ENCODE measurements around the gene C4BPB. TPM values are rescaled to one million over a fixed set of nuclear protein-coding genes. Genes with fewer than 3 reads are reported as not detected.
A peak's percentile ranks its signal among the peaks of the same experiment; 100 is the strongest.
"Not testable (repeated sequence)": the region's sequence is repeated elsewhere in the genome, so short reads cannot be mapped to it uniquely, and the experiment has no call there.

C4BPB gene
- polyA plus RNA-seq (ENCODE audit: insufficient read length), result 0.50 TPM
- long read RNA-seq, donor 1, result 0 reads
- long read RNA-seq, donor 2, result 0 reads
- long read RNA-seq, donor 3, result 0 reads
- long read RNA-seq, donor 4, result 0 reads
- long read RNA-seq, donor 5, partial matches to known transcripts, result 0 of 1 reads
- long read RNA-seq, donor 5, other reads (novel, unspliced or antisense), result 0 of 1 reads
- long read RNA-seq, donor 6, partial matches to known transcripts, result 0 of 1 reads
- long read RNA-seq, donor 6, other reads (novel, unspliced or antisense), result 0 of 1 reads
- long read RNA-seq, donor 7, result 0 reads
- long read RNA-seq, donor 8, result 0 reads

- no peak for DNase-seq
These were observed at the start of gene C4BPB for GRCh38 chr1:207088701-207089626. C4BPB (plus strand) TSS chr1:207088860; CDS start chr1:207089532, 672 bp downstream.

- DNase-seq, result no peak
These were observed 49.1 kb upstream of the C4BPB start for GRCh38 chr1:207039380-207040180.

- DNase-seq, result no peak
These were observed 48.5 kb upstream of the C4BPB start for GRCh38 chr1:207040181-207040533.

- not testable (repeated sequence) for DNase-seq
These were observed 47.3 kb upstream of the C4BPB start for GRCh38 chr1:207041397-207041796.

- DNase-seq, result no peak
These were observed 43.2 kb upstream of the C4BPB start for GRCh38 chr1:207045453-207045852.

- no peak for DNase-seq
These were observed 41.2 kb upstream of the C4BPB start for GRCh38 chr1:207047505-207047904.

GRCh38 chr1:207048041-207048440 lies 40.6 kb upstream of the C4BPB start:
- no peak for DNase-seq

- DNase-seq, result no peak
These were observed 39.6 kb upstream of the C4BPB start for GRCh38 chr1:207049054-207049453.

GRCh38 chr1:207049514-207049913 lies 39.1 kb upstream of the C4BPB start:
- DNase-seq, result no peak

GRCh38 chr1:207049974-207050391 lies 38.7 kb upstream of the C4BPB start:
- peak; percentile 73 for DNase-seq

GRCh38 chr1:207050480-207051190 lies 38.0 kb upstream of the C4BPB start:
- peak; percentile 93 for DNase-seq

GRCh38 chr1:207051191-207051943 lies 37.3 kb upstream of the C4BPB start, which contains the start of gene YOD1:
YOD1 (minus strand) TSS chr1:207051208; CDS start chr1:207051030, 178 bp downstream.
- no peak for DNase-seq

- peak; percentile 97 for DNase-seq
These were observed 35.5 kb upstream of the C4BPB start, which contains the start of gene PFKFB2 for GRCh38 chr1:207052911-207053769. PFKFB2 (plus strand) TSS chr1:207053275; CDS start chr1:207054718, 1,443 bp downstream.

- no peak for DNase-seq
These were observed 34.2 kb upstream of the C4BPB start for GRCh38 chr1:207054491-207054890.

- no peak for DNase-seq
These were observed 33.2 kb upstream of the C4BPB start for GRCh38 chr1:207055386-207056001.

GRCh38 chr1:207056673-207057072 lies 32.0 kb upstream of the C4BPB start:
- no peak for DNase-seq

- no peak for DNase-seq
These were observed 30.4 kb upstream of the C4BPB start for GRCh38 chr1:207058252-207058651.

- DNase-seq, result peak; percentile 28
These were observed 29.5 kb upstream of the C4BPB start for GRCh38 chr1:207058878-207059867.
